K562 (cell line): ENCODE measurements around the gene MYL11. TPM values are rescaled to one million over a fixed set of nuclear protein-coding genes. Genes with fewer than 3 reads are reported as not detected.

Experiments
- BHLHE40 ChIP-seq: IDR thresholded peaks from 2 replicates; pipeline ENCODE4 v1.6.1; 2011; ENCODE audit warnings: low read length, improper control_type of control experiment
- BRD4 ChIP-seq: fragments of 200-600 bp; sonication (generic); IDR thresholded peaks from 2 replicates; pipeline ENCODE4 v1.6.1; 2017; ENCODE audit warnings: inconsistent platforms
- CXXC5 ChIP-seq: fragments of 250-450 bp; sonication (Bioruptor Pico); IDR thresholded peaks from 2 replicates; pipeline ENCODE4 v1.8.0; 2022; ENCODE audit warnings: inconsistent platforms, mild to moderate bottlenecking, moderate library complexity
- HDAC1 ChIP-seq, 2 experiments: fragments of 450-650 bp; IDR thresholded peaks; 2 replicates each; pipeline ENCODE4 v1.6.1; 2016 to 2017; ENCODE audit warnings: inconsistent platforms in 1 of 2, mild to moderate bottlenecking in 1 of 2, moderate library complexity in 1 of 2
- HMG20B ChIP-seq: fragments of 250-450 bp; sonication (Bioruptor Pico); IDR thresholded peaks from 2 replicates; pipeline ENCODE4 v1.5.0; 2021; ENCODE audit warnings: mild to moderate bottlenecking
- IFI16 ChIP-seq: fragments of 250-450 bp; sonication (Bioruptor Pico); IDR thresholded peaks from 2 replicates; pipeline ENCODE4 v2.1.2; 2022; ENCODE audit warnings: mild to moderate bottlenecking, inconsistent platforms
- LCOR ChIP-seq: sonication (generic); formaldehyde crosslinking; IDR thresholded peaks from 2 replicates; pipeline ENCODE4 v1.8.0; 2022; ENCODE audit warnings: mild to moderate bottlenecking, missing genetic modification reagents
- MLX ChIP-seq, 2 experiments: fragments of 450-650 bp in 1 of 2; sonication (generic) in 1 of 2; formaldehyde crosslinking; conservative IDR thresholded peaks; 2 replicates each; pipeline versions ENCODE4 v1.4.0 to v1.8.1; 2020 to 2022; ENCODE audit warnings: mild to moderate bottlenecking in 1 of 2, missing genetic modification reagents in 1 of 2
- POLR3G ChIP-seq: IDR thresholded peaks from 2 replicates; pipeline ENCODE4 v1.6.1; 2011; ENCODE audit not compliant: insufficient read length, insufficient replicate concordance; ENCODE audit errors: extremely low read depth
- PTBP1 ChIP-seq: fragments of 200-400 bp; formaldehyde crosslinking; IDR thresholded peaks from 2 replicates; pipeline ENCODE4 v1.6.1; 2017; ENCODE audit warnings: low read depth, low read length
- RBM25 ChIP-seq: fragments of 200-400 bp; formaldehyde crosslinking; IDR thresholded peaks from 2 replicates; pipeline ENCODE4 v1.6.1; 2018; ENCODE audit warnings: low read length, low read depth, moderate library complexity; ENCODE audit not compliant: severe bottlenecking
- RBM39 ChIP-seq: fragments of 200-400 bp; formaldehyde crosslinking; optimal IDR thresholded peaks from 2 replicates; pipeline ENCODE3; 2018; ENCODE audit warnings: low read depth, low read length
- SMAD3 ChIP-seq: fragments of 450-650 bp; formaldehyde crosslinking; conservative IDR thresholded peaks from 2 replicates; pipeline ENCODE4 v1.4.0; 2020; ENCODE audit warnings: mild to moderate bottlenecking
- SMARCA5 ChIP-seq: fragments of 450-650 bp; IDR thresholded peaks from 2 replicates; pipeline ENCODE4 v1.6.1; 2016
- SREBF2 ChIP-seq: sonication (generic); formaldehyde crosslinking; IDR thresholded peaks from 2 replicates; pipeline ENCODE4 v1.4.0; 2020; ENCODE audit warnings: mild to moderate bottlenecking, missing genetic modification reagents
- SRF ChIP-seq, 2 experiments: fragments of 250-450, 450-650 bp in 1 of 2; sonication (Bioruptor Pico) in 1 of 2; sonication (generic) in 1 of 2; formaldehyde crosslinking; IDR thresholded peaks; 2 replicates each; pipeline versions ENCODE4 v1.5.0 to v1.5.1; 2020 to 2022; ENCODE audit warnings: mild to moderate bottlenecking in 1 of 2, missing genetic modification reagents in 1 of 2
- TBP ChIP-seq: optimal IDR thresholded peaks from 2 replicates; pipeline ENCODE3; 2011; ENCODE audit warnings: low read depth, low read length, improper control_type of control experiment
- TOE1 ChIP-seq, 2 experiments: fragments of 450-650 bp in 1 of 2; sonication (generic) in 1 of 2; formaldehyde crosslinking in 1 of 2; IDR thresholded peaks; 2 replicates each; pipeline versions ENCODE4 v1.7.1 to v1.8.0; 2016 to 2022; ENCODE audit warnings: borderline replicate concordance in 2 of 2, mild to moderate bottlenecking in 2 of 2, antibody characterized with exemption in 1 of 2, inconsistent platforms in 1 of 2, low read depth in 1 of 2, missing genetic modification reagents in 1 of 2, moderate library complexity in 1 of 2
- YY1 ChIP-seq, 3 experiments: IDR thresholded peaks; 2 replicates each; pipeline ENCODE4 v1.6.1; 2011; ENCODE audit warnings: low read length in 2 of 3, mild to moderate bottlenecking in 2 of 3, moderate library complexity in 2 of 3, borderline replicate concordance in 1 of 3, control low read depth in 1 of 3, low read depth in 1 of 3; ENCODE audit not compliant: insufficient read depth in 3 of 3, insufficient replicate concordance in 2 of 3, control insufficient read depth in 1 of 3, insufficient read length in 1 of 3; ENCODE audit errors: extremely low read depth in 1 of 3
- ZNF280A ChIP-seq: fragments of 450-650 bp; IDR thresholded peaks from 2 replicates; pipeline ENCODE4 v1.6.1; 2018; ENCODE audit warnings: mild to moderate bottlenecking, low read depth; ENCODE audit not compliant: partially characterized antibody
- polyA plus RNA-seq, 8 experiments: library from polyadenylated mRNA; depleted of rRNA in 4 of 8; stranded (reverse) in 5 of 8; unstranded in 3 of 8; fragments of >200 nt; fragmentation: Nextera tagmentation in 2 of 8; fragmentation: Illumina TruSeq in 1 of 8; extraction: Ambion mirVana in 2 of 8; extraction: Trizol in 1 of 8; gene quantifications; 2 replicates each; pipeline versions ENCODE4 v1.2.1 to v1.2.3, GENCODE V29; 2011 to 2014; ENCODE audit warnings: inconsistent platforms in 1 of 8, missing spikeins in 1 of 8
- total RNA-seq, 7 experiments: library from RNA; depleted of rRNA in 6 of 7; stranded (reverse); fragments of >200 nt in 6 of 7; fragmentation: Illumina TruSeq in 2 of 7; extraction: Trizol in 2 of 7; gene quantifications; 2 replicates each; pipeline versions ENCODE4 v1.2.1 to v1.2.3, GENCODE V29; 2011 to 2021; ENCODE audit warnings: low replicate concordance in 1 of 7
- TF ChIP-seq, protein P1 (sequence below): fragments of 150-350 bp; IDR thresholded peaks from 2 replicates; pipeline ENCODE4 v1.6.1; 2014; ENCODE audit warnings: low read depth, mild to moderate bottlenecking, low read length, borderline replicate concordance

Gene MYL11
- total and polyA plus RNA-seq, 9 of the 15 experiments (the other 6 are each of a cell fraction or from before 2014, with no cell fraction given) = 0.31 to 1.5 (median 0.73) TPM; not detected in 4

- no peak for TF ChIP-seq YY1 (IDR thresholded peaks at IDR 0.05; ENCODE audit: borderline replicate concordance in 1 of 3, control insufficient read depth in 1 of 3, extremely low read depth in 1 of 3, insufficient read depth in 3 of 3, insufficient read length in 1 of 3, insufficient replicate concordance in 2 of 3, low read depth in 1 of 3, low read length in 2 of 3)
- TF ChIP-seq SMAD3 = no peak
- no peak for TF ChIP-seq BRD4
- no peak for TF ChIP-seq TOE1 (IDR thresholded peaks at IDR 0.05; ENCODE audit: borderline replicate concordance)
- no peak for TF ChIP-seq TOE1 (CRISPR knock-in tag; IDR thresholded peaks at IDR 0.05; ENCODE audit: borderline replicate concordance, low read depth)
- TF ChIP-seq BHLHE40 = no peak
- TF ChIP-seq HDAC1 (IDR thresholded peaks at IDR 0.05) = peak in 1 of 2 experiments; percentile 5; a peak in 1 of 4 replicates
- TF ChIP-seq RBM39 = no peak
- TF ChIP-seq ZNF280A = no peak
- TF ChIP-seq SMARCA5 = no peak
- TF ChIP-seq, protein P1, sequence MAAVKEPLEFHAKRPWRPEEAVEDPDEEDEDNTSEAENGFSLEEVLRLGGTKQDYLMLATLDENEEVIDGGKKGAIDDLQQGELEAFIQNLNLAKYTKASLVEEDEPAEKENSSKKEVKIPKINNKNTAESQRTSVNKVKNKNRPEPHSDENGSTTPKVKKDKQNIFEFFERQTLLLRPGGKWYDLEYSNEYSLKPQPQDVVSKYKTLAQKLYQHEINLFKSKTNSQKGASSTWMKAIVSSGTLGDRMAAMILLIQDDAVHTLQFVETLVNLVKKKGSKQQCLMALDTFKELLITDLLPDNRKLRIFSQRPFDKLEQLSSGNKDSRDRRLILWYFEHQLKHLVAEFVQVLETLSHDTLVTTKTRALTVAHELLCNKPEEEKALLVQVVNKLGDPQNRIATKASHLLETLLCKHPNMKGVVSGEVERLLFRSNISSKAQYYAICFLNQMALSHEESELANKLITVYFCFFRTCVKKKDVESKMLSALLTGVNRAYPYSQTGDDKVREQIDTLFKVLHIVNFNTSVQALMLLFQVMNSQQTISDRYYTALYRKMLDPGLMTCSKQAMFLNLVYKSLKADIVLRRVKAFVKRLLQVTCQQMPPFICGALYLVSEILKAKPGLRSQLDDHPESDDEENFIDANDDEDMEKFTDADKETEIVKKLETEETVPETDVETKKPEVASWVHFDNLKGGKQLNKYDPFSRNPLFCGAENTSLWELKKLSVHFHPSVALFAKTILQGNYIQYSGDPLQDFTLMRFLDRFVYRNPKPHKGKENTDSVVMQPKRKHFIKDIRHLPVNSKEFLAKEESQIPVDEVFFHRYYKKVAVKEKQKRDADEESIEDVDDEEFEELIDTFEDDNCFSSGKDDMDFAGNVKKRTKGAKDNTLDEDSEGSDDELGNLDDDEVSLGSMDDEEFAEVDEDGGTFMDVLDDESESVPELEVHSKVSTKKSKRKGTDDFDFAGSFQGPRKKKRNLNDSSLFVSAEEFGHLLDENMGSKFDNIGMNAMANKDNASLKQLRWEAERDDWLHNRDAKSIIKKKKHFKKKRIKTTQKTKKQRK = no peak
- no peak for TF ChIP-seq HMG20B
- no peak for TF ChIP-seq SRF (CRISPR knock-in tag; IDR thresholded peaks at IDR 0.05)
- TF ChIP-seq IFI16 (CRISPR knock-in tag) = no peak
- TF ChIP-seq CXXC5 (CRISPR knock-in tag) = no peak
- no peak for TF ChIP-seq POLR3G
- TF ChIP-seq PTBP1 = no peak
- no peak for TF ChIP-seq SREBF2
- no peak for TF ChIP-seq RBM25
- TF ChIP-seq LCOR (CRISPR knock-in tag) = peak; percentile 57; the same call in 1 of the 2 replicates
- peak; percentile 20 for TF ChIP-seq TBP
- TF ChIP-seq MLX (CRISPR knock-in tag; conservative IDR thresholded peaks at IDR 0.05) = no peak
These were observed 21.5 kb downstream of the MYL11 start (continued) for GRCh38 chr16:30395992-30396585.
